ENCODE data around the gene NALCN. TPM values are rescaled to one million over a fixed set of nuclear protein-coding genes. Genes with fewer than 3 reads are reported as not detected.

Gene NALCN
- total and polyA plus RNA-seq, 2 donors (not counting 1 experiment from before 2014, with no cell fraction given) = 1.5 to 2.7 TPM

GRCh38 chr13:101026328-101026727 lies 390.0 kb downstream of the NALCN start:
- no peak overlapping the region for H3K27ac ChIP-seq (ENCODE audit: insufficient read depth, low read length)
- H4K20me1 ChIP-seq (ENCODE audit: control insufficient read depth, extremely low read depth, insufficient read depth, low read length) = no peaks in the 10 kb centered on the region

DNA sequence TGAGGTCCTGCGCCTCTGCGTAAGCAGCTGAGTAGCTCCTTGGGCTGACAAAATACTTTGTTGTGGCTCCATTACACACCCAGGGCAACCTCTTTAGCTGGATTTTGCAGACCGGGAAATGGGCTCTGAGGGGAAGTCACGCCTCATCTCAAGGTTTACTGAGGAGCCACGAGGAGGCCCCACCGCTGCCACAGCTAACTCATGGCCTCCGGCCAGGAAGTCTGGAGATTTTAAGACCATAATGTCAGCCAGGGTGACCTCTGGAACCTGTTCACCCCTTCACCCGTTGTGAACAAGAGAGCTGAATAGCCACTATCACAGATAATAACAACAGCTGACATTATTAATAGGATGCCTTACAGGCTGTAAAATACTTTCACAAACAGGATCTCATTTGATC lies 390.4 kb downstream of the NALCN start:
- Histone ChIP-seq H3K79me2 (ENCODE audit: control insufficient read depth, insufficient read depth, low read length) (no peaks in the 10 kb centered on the region), H3K36me3 (ENCODE audit: control insufficient read depth, insufficient read depth, low read length) (no peaks in the 10 kb centered on the region), H3K4me2 (ENCODE audit: extremely low read depth, insufficient read depth, low read length) (no peak overlapping the region), H3K27ac (ENCODE audit: insufficient read depth, low read length) (no peak overlapping the region), H4K20me1 (ENCODE audit: control insufficient read depth, extremely low read depth, insufficient read depth, low read length) (no peaks in the 10 kb centered on the region), H3K27me3 (ENCODE audit: control insufficient read depth, insufficient read depth, low read length) (no peaks in the 10 kb centered on the region), H3K9ac (ENCODE audit: insufficient read depth, low read length) (no peak overlapping the region), H2AFZ (ENCODE audit: low read length) (no peak overlapping the region), H3K4me1 (ENCODE audit: control insufficient read depth, extremely low read depth, insufficient read depth, low read length) (no peaks in the 10 kb centered on the region), H3K4me3 (replicated peaks in 1 of 4; ENCODE audit: control extremely low read depth in 1 of 4, insufficient read depth in 1 of 4, low read depth in 3 of 4, low read length in 4 of 4) (no peak overlapping the region), H3K9me3 (ENCODE audit: control insufficient read depth, insufficient read depth, low read depth, low read length) (no peaks in the 10 kb centered on the region)
- TF ChIP-seq, protein P1, sequence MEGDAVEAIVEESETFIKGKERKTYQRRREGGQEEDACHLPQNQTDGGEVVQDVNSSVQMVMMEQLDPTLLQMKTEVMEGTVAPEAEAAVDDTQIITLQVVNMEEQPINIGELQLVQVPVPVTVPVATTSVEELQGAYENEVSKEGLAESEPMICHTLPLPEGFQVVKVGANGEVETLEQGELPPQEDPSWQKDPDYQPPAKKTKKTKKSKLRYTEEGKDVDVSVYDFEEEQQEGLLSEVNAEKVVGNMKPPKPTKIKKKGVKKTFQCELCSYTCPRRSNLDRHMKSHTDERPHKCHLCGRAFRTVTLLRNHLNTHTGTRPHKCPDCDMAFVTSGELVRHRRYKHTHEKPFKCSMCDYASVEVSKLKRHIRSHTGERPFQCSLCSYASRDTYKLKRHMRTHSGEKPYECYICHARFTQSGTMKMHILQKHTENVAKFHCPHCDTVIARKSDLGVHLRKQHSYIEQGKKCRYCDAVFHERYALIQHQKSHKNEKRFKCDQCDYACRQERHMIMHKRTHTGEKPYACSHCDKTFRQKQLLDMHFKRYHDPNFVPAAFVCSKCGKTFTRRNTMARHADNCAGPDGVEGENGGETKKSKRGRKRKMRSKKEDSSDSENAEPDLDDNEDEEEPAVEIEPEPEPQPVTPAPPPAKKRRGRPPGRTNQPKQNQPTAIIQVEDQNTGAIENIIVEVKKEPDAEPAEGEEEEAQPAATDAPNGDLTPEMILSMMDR (conservative IDR thresholded peaks at IDR 0.05 in 1 of 2, IDR thresholded peaks at IDR 0.05 in 1 of 2; ENCODE audit: low read depth in 1 of 2, low read length in 2 of 2) = no peak
- no peak for TF ChIP-seq EZH2 (IDR thresholded peaks at IDR 0.05; ENCODE audit: low read length, missing control alignments)
- no peak for DNase-seq (ENCODE audit: low read depth in 2 of 2)

More at GRCh38 chr13:101026328-101026727, 390.0 kb downstream of the NALCN start:
- H3K9me3 ChIP-seq (ENCODE audit: control insufficient read depth, insufficient read depth, low read depth, low read length) = no peaks in the 10 kb centered on the region
- H3K36me3 ChIP-seq (ENCODE audit: control insufficient read depth, insufficient read depth, low read length) = no peaks in the 10 kb centered on the region
- no peaks in the 10 kb centered on the region for H3K79me2 ChIP-seq (ENCODE audit: control insufficient read depth, insufficient read depth, low read length)
- no peak overlapping the region for H3K4me3 ChIP-seq (replicated peaks in 1 of 4; ENCODE audit: control extremely low read depth in 1 of 4, insufficient read depth in 1 of 4, low read depth in 3 of 4, low read length in 4 of 4)
- no peak overlapping the region for H3K4me2 ChIP-seq (ENCODE audit: extremely low read depth, insufficient read depth, low read length)
- no peaks in the 10 kb centered on the region for H3K27me3 ChIP-seq (ENCODE audit: control insufficient read depth, insufficient read depth, low read length)
- no peak for DNase-seq (ENCODE audit: low read depth in 2 of 2)
- no peak for TF ChIP-seq EZH2 (IDR thresholded peaks at IDR 0.05; ENCODE audit: low read length, missing control alignments)
- TF ChIP-seq, protein P1 (conservative IDR thresholded peaks at IDR 0.05 in 1 of 2, IDR thresholded peaks at IDR 0.05 in 1 of 2; ENCODE audit: low read depth in 1 of 2, low read length in 2 of 2) = no peak
- no peak overlapping the region for H2AFZ ChIP-seq (ENCODE audit: low read length)
- H3K4me1 ChIP-seq (ENCODE audit: control insufficient read depth, extremely low read depth, insufficient read depth, low read length) = no peaks in the 10 kb centered on the region
- H3K9ac ChIP-seq (ENCODE audit: insufficient read depth, low read length) = no peak overlapping the region

DNA sequence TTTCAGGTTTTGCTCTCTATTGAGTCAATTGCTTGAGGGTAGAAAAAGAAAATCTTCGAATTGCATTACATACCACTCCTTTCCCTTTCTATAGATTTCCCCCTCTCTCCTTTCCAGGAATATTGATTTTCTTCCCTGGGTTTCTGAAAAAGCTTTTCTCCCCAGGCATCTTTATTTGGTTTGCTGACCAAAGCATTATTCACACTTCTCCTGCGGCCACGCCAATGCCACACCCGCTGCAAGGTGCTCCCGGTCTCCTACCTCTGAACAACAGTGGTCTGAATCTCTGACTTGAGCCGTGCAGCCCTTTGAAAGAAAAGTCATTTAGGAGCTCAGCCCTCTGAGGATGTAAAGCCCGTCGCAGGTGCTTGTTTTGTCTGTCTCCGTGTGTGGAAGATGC lies 390.8 kb downstream of the NALCN start:
- no peaks in the 10 kb centered on the region for H4K20me1 ChIP-seq (ENCODE audit: control insufficient read depth, extremely low read depth, insufficient read depth, low read length)
- no peaks in the 10 kb centered on the region for H3K27me3 ChIP-seq (ENCODE audit: control insufficient read depth, insufficient read depth, low read length)
- H3K9ac ChIP-seq (ENCODE audit: insufficient read depth, low read length) = no peak overlapping the region
- no peak for DNase-seq (ENCODE audit: low read depth in 2 of 2)
- no peaks in the 10 kb centered on the region for H3K9me3 ChIP-seq (ENCODE audit: control insufficient read depth, insufficient read depth, low read depth, low read length)
- no peak overlapping the region for H3K4me2 ChIP-seq (ENCODE audit: extremely low read depth, insufficient read depth, low read length)
- no peaks in the 10 kb centered on the region for H3K79me2 ChIP-seq (ENCODE audit: control insufficient read depth, insufficient read depth, low read length)
- H3K36me3 ChIP-seq (ENCODE audit: control insufficient read depth, insufficient read depth, low read length) = no peaks in the 10 kb centered on the region
- H2AFZ ChIP-seq (ENCODE audit: low read length) = no peak overlapping the region
- H3K27ac ChIP-seq (ENCODE audit: insufficient read depth, low read length) = no peak overlapping the region
- TF ChIP-seq, protein P1 (conservative IDR thresholded peaks at IDR 0.05 in 1 of 2, IDR thresholded peaks at IDR 0.05 in 1 of 2; ENCODE audit: low read depth in 1 of 2, low read length in 2 of 2) = no peak
- TF ChIP-seq EZH2 (IDR thresholded peaks at IDR 0.05; ENCODE audit: low read length, missing control alignments) = no peak
- H3K4me1 ChIP-seq (ENCODE audit: control insufficient read depth, extremely low read depth, insufficient read depth, low read length) = no peaks in the 10 kb centered on the region
- no peak overlapping the region for H3K4me3 ChIP-seq (replicated peaks in 1 of 4; ENCODE audit: control extremely low read depth in 1 of 4, insufficient read depth in 1 of 4, low read depth in 3 of 4, low read length in 4 of 4)

All from fibroblast of lung (primary cell).